Activated CD8-positive, alpha-beta memory T cell treated with anti-CD3 and anti-CD28 coated beads, Interleukin-2, amount 50 U/mL, for 1 hour (primary cell): ENCODE results near the gene ETV6.

Experiments used
- DNase-seq: peaks from one replicate; pipeline ENCODE4 v3.0.0-alpha.2; 2020; ENCODE audit errors: extremely low read depth

Gene ETV6

DNA sequence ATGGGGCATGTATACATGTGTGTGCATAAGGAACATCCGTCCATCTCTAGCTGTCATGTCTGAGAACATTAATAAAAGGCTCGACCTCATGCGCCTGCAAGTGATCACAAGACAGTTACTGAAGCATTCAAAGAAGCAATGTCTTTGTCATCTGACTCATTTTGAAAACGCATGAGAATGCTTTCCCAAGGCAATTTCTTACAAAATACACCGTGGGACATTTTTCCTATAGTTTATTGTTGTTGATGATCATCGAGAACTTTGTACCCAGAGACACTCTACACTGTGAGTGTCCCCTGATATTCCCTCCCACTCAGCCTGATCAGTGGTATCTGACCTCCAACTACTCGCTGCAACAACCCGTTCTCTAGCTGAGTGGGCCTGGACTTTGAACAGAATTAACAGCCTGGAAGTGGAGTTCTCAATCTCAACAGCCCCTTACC lies 68.1 kb downstream of the ETV6 start:
- DNase-seq = no peak

DNA sequence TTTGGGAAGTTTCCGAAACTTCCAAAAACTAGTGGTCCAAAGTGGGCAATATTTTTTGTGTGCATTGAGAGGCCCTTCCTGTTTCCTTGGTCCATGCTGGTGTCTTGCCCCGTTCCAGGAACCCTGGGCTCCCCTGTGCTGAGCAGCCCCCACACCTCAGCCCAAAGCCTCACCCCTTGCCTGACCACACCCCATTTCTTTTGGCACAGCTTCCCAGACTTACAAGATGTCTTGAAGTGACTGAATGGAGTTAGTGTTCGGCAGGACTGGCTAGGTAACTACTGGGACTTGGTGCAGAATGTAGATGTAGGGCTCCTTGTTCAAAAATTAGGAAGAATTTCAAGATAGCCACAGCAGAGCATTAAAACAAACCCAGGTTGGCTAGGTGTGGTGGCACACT lies 68.6 kb downstream of the ETV6 start:
- DNase-seq = no peak

DNA sequence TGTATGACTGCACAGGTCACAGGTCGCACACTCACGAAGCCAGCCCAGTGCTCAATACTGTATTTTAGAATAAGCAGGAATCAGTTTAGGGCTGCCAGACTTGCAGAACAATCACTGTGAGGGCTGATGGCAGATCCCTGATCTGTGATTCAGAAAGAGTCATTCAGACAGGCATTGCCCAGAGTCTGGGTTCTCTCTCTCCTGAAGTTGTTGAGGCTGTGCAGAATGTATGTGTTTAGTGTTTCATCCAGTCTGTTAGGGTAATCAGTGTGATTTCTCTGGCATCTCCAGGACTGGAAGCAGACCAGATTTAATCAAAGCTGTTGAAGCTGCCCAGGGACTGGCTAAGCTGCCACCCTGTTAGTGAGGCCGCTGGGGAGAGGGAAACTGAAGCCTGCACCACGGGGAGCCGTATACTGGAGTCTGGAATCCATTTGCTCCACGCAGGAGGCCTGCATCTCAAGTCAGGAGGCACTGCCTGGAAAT lies 69.3 kb downstream of the ETV6 start:
- no peak for DNase-seq

DNA sequence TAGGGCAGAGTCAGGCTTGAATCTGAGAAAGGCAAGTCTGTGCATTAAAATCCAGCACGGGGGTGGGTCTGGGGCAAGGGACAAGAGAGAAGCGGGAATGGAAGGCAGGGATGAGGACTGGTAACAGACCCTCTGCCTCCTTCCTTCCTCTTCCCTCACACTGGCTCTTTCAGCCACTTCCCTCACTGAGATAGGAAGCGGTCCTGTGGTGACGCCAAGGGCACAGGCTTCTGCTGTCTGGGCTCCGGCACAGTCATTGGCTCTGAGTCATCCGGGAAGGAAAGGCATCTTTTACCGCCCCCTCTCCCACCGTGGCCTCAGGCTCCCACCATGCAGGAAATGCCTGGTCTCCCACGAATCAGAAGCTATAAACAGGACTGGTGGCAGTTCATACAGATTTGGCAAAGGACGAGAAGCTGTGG lies 70.2 kb downstream of the ETV6 start:
- no peak for DNase-seq

DNA sequence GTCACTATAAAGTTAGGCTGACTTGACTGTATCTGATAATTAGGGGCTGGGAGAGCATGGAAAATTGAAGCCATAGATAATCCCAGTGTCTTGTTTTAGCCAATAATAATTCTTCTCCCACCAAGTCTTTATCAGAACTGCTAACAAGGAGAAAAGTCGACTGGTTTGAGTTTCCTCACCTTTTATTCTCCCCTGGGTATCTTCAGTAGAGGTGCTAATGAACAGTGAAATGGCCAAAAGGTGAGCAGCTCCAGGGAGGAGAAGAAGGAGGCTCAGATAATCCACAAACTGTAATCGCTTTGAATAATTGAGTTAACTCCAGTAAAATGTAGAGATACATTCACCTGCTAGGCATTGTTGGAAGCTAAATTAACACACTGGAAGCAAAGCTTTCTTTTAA lies 72.6 kb downstream of the ETV6 start:
- no peak for DNase-seq

DNA sequence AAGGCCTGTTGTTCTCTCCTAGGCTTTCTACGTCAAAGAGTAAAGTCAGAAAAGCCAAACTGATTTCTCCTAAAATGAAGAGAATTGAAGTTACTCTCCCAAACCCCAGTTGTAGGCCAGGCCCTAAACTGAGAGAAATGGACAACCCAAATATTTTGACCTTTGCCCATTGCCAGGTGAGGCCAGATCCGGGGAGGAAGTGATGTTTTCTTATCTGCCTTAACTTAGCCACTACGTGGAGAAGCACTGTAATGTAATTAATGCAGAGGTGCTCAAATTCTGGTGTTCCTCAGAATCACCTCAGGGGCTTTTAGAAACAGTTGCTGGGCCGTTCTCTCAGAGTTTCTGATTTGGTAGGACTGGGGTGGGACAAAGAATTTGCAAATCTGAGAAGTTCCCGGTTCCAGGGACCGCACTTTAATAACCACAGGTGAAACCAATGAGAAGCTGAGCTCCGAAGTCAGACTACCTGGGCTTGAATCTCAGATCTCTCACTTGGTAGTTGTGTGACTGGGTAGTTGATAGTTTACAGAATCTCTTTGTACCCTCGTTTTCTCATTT lies 73.2 kb downstream of the ETV6 start:
- DNase-seq = no peak

DNA sequence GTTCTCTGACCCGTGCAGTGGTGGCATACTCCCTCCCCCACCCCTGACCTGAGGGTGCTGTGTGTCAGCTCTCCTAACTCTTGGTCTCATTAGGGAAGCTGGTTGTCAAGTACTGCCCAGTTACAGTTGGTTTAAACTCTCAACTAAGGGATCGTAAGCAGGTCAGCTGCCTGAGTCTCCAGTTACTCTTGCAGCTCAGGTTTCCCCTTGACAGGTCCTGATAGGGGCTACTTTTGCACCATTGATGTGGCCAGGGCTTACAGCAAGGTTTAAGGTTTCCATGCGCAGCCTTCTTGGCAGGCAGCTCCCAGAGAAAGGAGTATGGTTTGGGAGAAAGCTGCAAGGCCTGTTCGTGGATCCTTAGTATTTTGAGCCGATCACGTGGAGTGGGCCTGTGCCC lies 74.5 kb downstream of the ETV6 start:
- no peak for DNase-seq

DNA sequence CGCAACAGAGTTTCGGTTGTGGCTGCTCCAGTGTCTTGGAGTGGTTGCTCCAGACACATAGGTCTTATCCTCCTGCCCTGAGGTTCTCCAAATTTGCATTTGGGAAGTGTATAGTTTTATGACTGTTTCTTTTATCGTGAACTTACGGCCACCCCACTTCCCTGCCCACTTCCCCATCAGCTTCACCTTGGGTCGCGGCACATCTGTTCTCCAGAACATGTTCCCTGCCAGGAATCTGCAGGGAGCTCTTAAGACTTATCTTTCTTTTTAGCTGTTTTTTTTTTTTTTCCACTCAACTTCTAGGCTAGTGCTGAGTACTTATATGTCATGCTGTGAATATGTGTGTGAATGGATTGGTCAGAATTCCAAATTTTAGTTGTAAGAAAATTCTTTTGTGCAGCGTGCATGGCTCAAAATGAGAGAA lies 75.4 kb downstream of the ETV6 start:
- DNase-seq = no peak

DNA sequence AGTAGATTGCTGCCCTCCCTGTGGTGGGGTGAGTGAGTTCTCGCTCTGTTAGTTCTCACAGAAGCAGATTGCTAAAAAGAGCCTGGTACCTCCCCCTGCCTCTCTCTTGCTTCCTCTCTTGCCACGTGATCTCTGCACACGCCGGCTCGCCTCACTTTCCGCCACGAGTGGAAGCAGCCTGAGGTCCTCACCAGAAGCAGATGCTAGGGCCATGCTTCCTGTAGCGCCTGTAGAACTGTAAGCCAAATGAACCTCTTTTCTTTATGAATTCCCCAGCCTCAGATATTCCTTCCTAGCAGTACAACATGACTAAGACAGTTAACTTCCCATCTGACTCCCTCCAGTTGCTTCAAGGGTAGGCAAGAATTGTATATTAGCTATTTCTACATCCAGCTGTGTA lies 76.2 kb downstream of the ETV6 start:
- no peak for DNase-seq

DNA sequence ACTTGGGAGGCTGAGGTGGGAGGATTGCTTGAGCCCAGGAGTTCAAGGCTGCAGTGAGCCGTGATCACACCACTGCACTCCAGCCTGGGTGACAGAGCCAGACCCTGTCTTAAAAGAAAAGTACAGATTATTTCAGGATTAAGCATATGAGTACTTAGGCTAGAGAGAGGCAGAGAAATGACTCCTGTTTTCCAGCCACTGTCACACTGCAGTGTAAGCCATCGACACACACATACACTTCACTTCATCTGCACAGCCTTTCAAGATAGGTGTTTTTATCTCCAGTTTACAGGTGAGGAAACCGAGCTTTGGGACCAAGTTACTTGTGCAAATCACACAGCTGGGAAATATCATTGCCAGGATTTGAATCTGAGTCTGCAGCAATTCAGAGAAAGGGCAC lies 77.2 kb downstream of the ETV6 start:
- no peak for DNase-seq

DNA sequence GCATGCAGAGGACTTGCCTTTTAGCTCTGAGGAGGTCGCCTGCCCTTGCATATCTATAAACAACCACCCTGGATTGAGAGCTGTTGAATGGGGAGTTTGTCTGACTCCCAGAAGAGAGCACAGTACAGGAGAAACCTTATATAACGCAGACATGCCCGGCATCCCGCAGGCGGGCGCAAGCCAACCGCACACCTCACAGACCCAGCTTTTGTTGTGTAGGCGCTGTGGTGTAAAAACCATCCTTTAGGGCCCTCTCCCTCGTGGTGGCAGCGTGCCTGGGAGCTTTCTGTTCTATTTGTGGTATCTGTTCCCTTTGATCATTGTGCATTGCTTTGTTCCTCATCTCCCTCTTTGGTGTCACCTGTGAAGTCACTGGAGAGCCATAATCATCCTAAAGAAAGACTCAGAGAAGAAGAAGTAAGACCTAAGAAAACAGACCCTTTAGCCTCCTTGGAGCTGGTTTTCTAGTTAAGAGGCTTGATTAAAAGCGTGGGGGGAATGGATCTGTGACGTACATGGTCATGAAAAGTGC lies 77.7 kb downstream of the ETV6 start:
- peak; percentile 21 for DNase-seq

DNA sequence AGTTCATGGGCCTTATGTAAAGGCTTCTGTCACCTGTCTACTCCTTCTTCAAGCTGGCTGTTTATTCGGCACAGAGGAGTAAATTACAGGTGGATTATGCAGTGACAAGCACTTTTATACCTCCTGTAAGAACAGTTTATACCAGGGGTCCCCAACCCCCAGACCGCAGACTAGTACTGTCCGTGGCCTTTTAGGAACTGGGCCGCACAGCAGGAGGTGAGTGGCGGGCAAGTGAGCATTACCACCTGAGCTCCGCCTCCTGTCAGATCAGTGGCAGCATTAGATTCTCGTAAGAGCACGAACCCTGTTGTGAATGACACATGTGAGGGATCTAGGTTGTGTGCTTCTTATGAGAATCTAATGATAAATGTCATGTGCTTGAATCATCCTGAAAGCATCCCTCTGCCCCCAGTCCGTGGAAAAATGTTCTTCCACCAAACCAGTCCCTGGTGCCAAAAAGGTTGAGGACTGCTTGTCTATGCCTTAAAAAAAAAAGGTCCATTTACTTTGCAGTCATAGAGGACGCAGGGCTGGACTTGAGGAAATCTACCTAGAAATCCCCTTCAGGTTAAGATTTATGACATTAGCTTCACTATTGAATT lies 78.8 kb downstream of the ETV6 start:
- DNase-seq = no peak

DNA sequence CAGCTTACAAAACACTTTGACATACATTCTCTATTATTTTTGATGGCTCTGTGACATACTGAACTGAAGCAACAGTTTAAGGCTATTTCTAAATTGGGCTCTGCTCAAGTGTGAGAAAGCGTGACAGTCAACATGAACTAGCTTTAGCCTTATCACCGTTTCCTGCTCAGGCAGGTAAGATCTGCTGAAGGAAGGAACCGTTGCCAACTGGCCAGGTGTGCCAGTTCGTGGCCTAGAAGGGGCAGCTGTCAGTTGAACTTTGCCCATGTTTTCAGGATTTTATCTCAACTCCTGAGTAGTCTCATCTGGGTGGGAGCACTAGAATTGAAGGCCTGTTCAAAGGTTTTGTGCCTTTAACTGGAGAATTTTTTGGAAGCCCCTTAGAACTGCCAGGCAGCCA lies 79.5 kb downstream of the ETV6 start:
- DNase-seq = no peak

DNA sequence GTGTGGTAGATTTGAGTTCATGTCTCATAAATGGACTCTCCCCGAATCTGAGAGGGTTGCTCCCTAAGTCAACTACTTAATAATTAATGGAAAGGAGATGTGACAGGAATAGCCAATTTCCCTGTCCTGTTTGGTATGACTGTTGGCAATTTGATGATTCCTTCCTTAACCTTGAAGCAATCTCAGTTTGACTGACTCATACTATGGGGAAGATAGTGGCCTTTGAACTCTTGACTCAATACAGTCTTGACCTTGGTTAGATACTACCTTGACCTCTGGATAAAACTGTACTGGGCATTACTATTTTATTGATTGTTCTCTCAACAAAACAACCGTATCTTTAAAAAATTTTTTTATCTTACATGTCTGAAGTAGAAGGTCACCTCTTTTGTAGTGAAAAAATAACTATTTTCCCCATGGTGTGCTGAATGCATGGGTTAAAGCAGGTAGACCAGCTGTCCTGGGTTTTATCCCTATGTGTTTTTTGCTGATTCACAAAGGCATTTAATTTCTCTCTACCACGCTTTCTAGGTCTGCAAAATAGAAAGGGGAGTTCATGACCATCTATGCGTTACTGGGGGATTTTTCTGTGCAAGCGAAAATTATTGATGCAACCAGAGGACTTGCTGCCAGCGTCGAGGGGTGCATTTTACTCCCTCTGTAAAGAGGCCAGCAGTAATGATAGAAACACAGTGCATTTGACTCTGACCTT lies 80.1 kb downstream of the ETV6 start:
- no peak for DNase-seq

DNA sequence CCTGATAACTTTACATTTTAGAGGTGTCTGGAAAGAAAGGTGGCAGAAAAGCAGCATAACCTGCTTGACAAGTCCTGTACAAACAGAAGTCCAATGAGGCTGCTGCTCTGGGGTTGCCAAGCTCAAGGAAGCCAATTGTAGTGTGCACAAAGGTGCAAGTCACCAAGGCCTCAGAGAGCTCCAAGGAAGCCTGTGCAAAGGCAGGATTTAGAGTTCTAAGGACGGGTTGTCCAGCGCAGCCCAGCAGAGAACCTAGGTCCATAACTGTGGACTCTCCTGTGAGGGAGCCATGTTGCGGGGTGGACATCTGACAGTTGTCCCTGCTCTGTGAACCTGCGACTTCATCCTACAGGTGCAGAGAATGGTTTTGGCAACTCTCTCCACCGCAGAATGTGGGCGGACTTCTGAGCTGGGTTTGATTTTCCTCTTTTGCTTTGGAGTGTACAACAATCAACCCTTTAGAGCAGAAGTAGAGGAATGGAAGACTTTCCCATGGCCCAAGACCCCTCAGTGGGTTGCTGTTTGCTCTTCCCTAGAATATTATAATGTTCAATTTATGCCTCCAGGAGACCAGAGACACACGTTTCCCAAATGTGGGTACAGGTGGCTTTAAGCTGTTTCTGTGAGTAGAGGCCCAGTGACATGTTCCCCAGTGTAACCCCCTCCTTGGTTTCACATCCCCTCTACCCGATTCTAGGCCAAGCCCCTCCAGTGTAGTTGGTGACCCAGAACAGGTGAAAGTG lies 81.0 kb downstream of the ETV6 start:
- no peak for DNase-seq

DNA sequence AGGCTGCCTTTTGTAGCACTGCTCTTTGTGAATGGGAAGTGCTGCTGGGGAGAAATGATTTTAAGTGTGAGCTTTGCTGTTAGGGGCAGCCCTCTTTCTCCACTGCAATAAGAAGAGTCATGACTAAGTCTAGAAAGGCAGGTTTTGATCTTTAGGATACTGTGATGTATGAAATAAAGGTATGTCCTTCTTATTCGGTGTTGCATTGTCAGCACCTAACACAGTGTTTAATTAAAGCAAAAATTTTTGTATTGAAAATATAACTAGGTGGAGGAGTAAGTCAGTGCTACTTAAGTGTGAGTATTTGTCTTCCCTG lies 81.5 kb downstream of the ETV6 start:
- DNase-seq = no peak

DNA sequence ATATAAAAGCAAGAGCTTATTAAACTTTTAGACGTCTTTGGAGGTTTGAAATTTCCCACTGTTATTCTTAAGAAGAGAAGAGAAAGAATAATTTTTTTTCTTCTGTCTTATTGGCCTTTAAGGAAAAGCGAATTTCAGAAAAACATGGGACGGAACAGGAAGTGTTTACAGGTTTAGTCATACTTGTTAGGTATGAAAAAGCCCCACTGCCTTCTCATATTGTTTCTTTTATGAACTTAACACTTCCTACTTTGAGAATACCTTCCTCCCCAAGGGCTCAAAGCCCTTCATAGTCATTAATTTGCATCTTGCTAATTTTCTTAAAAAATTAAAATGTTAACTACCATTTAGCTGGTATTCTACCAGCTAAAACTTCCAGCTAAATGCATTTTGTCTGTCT lies 82.0 kb downstream of the ETV6 start:
- DNase-seq = no peak

DNA sequence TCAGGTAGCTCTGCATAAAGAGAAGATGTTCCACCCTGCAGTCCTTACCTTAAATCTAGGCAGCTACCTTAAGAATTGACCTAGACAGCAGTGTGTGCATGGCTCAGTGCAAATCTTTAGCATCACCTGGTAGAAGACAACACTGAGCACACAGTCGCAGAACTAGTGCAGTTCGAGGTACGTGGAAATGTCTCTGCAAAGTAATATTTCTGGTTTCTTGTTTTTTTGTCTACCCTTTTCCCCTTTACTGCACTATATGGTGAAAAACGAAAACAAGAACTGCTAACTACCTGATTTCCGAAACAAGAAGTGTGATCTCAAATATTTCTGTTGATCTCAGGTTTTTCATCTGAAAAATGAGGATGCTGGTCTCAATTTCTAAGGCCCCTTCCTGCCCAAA lies 82.5 kb downstream of the ETV6 start:
- DNase-seq = no peak

DNA sequence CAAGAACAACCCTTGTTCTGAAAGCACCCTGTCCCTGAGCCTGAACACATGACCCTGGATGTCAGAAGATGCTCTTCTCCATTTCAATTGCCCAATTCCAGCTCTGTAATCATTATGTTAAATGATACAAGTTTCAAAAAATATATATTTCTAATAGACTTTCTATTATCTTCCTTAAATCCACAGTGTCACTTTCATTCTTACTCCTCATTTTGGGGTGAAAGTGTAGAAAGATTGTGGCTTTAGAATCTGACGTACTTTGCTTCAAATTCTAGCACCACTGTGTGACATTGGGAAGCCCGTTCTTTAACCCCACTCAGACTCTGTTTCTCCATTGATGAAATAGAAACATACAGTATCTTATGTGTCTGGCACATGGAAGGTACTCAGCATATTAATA lies 83.2 kb downstream of the ETV6 start:
- DNase-seq = no peak

DNA sequence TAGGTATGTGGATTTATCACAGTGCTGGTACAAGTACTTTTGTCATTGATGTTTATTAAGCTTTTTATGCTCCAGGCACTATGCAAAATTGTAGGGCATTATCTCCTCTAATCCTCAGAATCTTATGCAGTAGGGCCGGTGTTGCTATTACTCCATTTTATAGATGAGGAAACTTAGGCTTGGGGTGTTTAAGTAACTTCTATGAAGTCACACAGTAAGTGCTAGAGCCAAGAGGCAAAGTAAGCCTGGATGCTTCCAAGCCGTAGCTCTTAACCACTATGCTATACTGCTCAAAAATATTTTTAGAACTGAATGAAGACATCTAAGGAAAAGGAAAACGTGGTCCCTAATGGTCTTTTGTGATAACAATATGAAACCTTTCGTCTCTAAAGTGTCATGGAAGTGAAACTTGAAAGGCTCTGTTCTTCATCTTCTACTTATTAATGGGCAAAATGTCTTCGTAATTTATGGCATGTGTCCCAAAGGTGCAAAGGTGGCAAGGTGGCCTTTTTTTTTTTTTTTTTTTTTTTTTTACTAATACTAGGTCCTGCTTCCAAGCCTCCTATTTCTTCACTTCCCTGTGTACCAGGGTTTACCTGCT lies 85.2 kb downstream of the ETV6 start:
- no peak for DNase-seq

DNA sequence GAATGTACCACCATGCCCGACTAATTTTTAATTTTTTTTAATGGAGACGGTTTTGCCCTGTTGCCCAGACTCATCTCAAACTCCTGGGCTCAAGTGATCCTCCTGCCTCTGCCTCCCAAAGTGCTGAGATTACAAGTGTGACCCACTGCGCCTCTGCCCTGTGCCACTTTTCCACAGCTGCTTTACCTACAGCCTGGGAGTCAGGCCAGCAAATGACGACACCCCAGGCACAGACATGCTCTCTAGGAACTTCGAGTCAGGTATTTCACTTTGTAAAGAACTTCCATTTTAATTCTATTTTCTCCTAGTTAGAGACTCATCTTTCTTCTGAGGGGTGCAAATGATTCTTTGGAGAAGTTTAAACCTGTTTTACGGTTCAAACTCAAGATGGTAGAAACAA lies 89.0 kb downstream of the ETV6 start:
- DNase-seq = no peak

DNA sequence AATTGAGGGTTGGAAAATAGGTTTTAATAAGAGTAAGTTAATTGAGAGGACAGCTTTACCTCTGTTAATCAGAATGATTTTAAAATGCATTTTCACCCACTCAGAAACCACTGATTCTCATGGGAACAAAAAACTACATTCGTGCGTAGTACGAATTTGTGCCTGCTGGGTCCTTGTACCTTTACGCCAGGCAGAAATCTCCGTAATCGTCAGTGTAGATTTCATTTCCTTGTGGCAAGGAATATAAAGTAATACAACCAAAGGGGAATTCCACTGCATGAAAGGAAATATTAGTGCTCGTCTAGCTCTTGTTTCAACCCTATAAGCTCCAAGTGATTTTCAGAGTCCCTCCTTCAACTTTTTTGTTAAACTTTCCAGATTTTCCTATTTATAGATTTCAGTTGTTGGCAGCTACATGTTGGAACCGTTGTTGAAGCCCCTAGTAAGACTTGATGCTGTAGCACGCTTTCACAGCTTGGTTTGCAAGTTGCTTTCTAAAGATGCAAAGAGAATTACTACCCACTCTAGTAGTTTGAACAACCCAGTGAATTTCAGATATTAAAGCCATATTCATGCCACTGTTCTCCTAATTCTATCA lies 90.6 kb downstream of the ETV6 start:
- no peak for DNase-seq
